ENCODE results near the gene ZNF300.
"Not testable (repeated sequence)": the region's sequence is repeated elsewhere in the genome, so short reads cannot be mapped to it uniquely, and the experiment has no call there.

Gene ZNF300

GRCh38 chr5:150904479-150905311, at the start of gene ZNF300:
TSS of gene ZNF300 (minus strand) at chr5:150904980. CDS start at chr5:150903155, 1,825 bp downstream.
- peak; percentile 52 for DNase-seq

- no peak for DNase-seq
Measured at GRCh38 chr5:150948539-150948938, 43.8 kb upstream of the ZNF300 start.

GRCh38 chr5:150946351-150946905, 41.6 kb upstream of the ZNF300 start:
- DNase-seq = no peak

- DNase-seq = no peak
Measured at GRCh38 chr5:150945947-150946346, 41.2 kb upstream of the ZNF300 start.

- no peak for DNase-seq
Measured at GRCh38 chr5:150945486-150945885, 40.7 kb upstream of the ZNF300 start.

- no peak for DNase-seq
Measured at GRCh38 chr5:150931368-150931965, 26.7 kb upstream of the ZNF300 start.

- no peak for DNase-seq
Measured at GRCh38 chr5:150918613-150919012, 13.8 kb upstream of the ZNF300 start.

- DNase-seq = no peak
Measured at GRCh38 chr5:150912312-150912814, 7.6 kb upstream of the ZNF300 start.

- DNase-seq = no peak
Measured at GRCh38 chr5:150905312-150905683, 518 bp upstream of the ZNF300 start.

GRCh38 chr5:150901446-150901845, 3.3 kb downstream of the ZNF300 start:
- DNase-seq = no peak

GRCh38 chr5:150895431-150896428, 9.1 kb downstream of the ZNF300 start:
- DNase-seq = no peak

- DNase-seq = no peak
Measured at GRCh38 chr5:150879358-150879757, 25.4 kb downstream of the ZNF300 start.

GRCh38 chr5:150862070-150862469, 42.7 kb downstream of the ZNF300 start:
- no peak for DNase-seq

- DNase-seq = no peak
Measured at GRCh38 chr5:150860246-150860821, 44.4 kb downstream of the ZNF300 start.

GRCh38 chr5:150856700-150857099, 48.1 kb downstream of the ZNF300 start:
- DNase-seq = not testable (repeated sequence)

- DNase-seq = no peak
Measured at GRCh38 chr5:150853561-150853960, 51.2 kb downstream of the ZNF300 start.

GRCh38 chr5:150851039-150851438, 53.7 kb downstream of the ZNF300 start:
- no peak for DNase-seq

GRCh38 chr5:150848271-150848670, 56.5 kb downstream of the ZNF300 start:
- DNase-seq = no peak

GRCh38 chr5:150847334-150847695, 57.5 kb downstream of the ZNF300 start:
- no peak for DNase-seq

GRCh38 chr5:150846654-150847333, 58.0 kb downstream of the ZNF300 start:
- peak; percentile 85 for DNase-seq

- DNase-seq = peak; percentile 68
Measured at GRCh38 chr5:150846308-150846653, 58.5 kb downstream of the ZNF300 start, which contains the start of gene IRGM. TSS of gene IRGM (plus strand) at chr5:150846521. CDS start at chr5:150848124, 1,603 bp downstream.

Measured in CD4-positive, alpha-beta T cell treated with Interleukin-21 for 1 hour (primary cell).